Ectodermal cell (in vitro differentiated cells): ENCODE data around the gene FKRP.
"Not testable (repeated sequence)": the region's sequence is repeated elsewhere in the genome, so short reads cannot be mapped to it uniquely, and the experiment has no call there.

Experiments
- H3K27ac ChIP-seq: 2 replicates; pipeline ENCODE4 v1.7.0; 2013; ENCODE audit warnings: mild to moderate bottlenecking, low read depth, low read length; ENCODE audit not compliant: insufficient read depth, poor library complexity, severe bottlenecking
- H3K27me3 ChIP-seq: 2 replicates; pipeline ENCODE4 v1.7.0; 2013; ENCODE audit warnings: mild to moderate bottlenecking, low read length; ENCODE audit not compliant: insufficient read depth, control insufficient read depth, poor library complexity, severe bottlenecking
- H3K36me3 ChIP-seq: one replicate; pipeline ENCODE4 v1.7.0; 2013; ENCODE audit warnings: low read length; ENCODE audit not compliant: control insufficient read depth, insufficient read depth
- H3K4me1 ChIP-seq: one replicate; pipeline ENCODE4 v1.7.0; 2013; ENCODE audit warnings: low read length; ENCODE audit not compliant: control insufficient read depth, insufficient read depth
- H3K4me3 ChIP-seq: 2 replicates; pipeline ENCODE4 v1.7.0; 2013; ENCODE audit warnings: low read depth, low read length, control low read depth; ENCODE audit not compliant: insufficient read depth
- H3K9me3 ChIP-seq: 2 replicates; pipeline ENCODE4 v1.7.0; 2013; ENCODE audit warnings: mild to moderate bottlenecking, low read length, moderate library complexity; ENCODE audit not compliant: control insufficient read depth
- WGBS, 2 experiments: methylation state at CpG; one replicate each; pipeline ENCODE4 v1.1.7; 2013; ENCODE audit warnings: missing lambda C conversion rate in 2 of 2; 5-methylcytosine and 5-hydroxymethylcytosine counted together

The FKRP gene

GRCh38 chr19:46803555-46803954 lies 57.7 kb downstream of the FKRP start:
- H3K27ac ChIP-seq: no peak overlapping the region
- H3K9me3 ChIP-seq: no peaks in the 10 kb centered on the region
- no peaks in the 10 kb centered on the region for H3K36me3 ChIP-seq
- H3K27me3 ChIP-seq: no peaks in the 10 kb centered on the region
- WGBS, 2 experiments: 75 to 77% methylated on average over 2 of the region's 2 CpGs
- no peaks in the 10 kb centered on the region for H3K4me1 ChIP-seq
- no peak overlapping the region for H3K4me3 ChIP-seq

DNA sequence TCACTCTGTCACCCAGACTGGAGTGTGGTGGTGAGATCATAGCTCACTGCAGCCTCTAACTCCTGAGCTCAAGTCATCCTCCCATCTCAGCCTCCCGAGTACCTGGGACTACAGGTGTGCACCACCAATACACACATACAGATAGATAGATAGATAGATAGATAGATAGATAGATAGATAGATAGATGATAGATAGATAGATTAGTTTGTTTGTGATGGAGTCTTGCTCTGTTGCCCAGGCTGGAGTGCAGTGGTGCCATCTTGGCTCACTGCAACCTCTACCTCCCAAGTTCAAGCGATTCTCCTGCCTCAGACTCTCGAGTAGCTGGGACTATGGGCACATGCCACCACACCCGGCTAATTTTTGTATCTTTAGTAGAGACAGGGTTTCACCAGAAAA lies 58.6 kb downstream of the FKRP start:
- not testable (repeated sequence) for H3K27me3 ChIP-seq
- WGBS, 2 experiments: 90 to 92% methylated on average over 3 of the region's 4 CpGs

GRCh38 chr19:46806656-46807055 lies 60.8 kb downstream of the FKRP start:
- 87 to 91% methylated on average over 7 of the region's 7 CpGs for WGBS, 2 experiments
- H3K9me3 ChIP-seq: no peaks in the 10 kb centered on the region
- H3K4me3 ChIP-seq: no peak overlapping the region
- no peaks in the 10 kb centered on the region for H3K27me3 ChIP-seq
- no peak overlapping the region for H3K27ac ChIP-seq
- no peaks in the 10 kb centered on the region for H3K36me3 ChIP-seq
- no peaks in the 10 kb centered on the region for H3K4me1 ChIP-seq

More for the DNA sequence above, 58.6 kb downstream of the FKRP start:
- not testable (repeated sequence) for H3K4me1 ChIP-seq, H3K36me3 ChIP-seq, H3K9me3 ChIP-seq, H3K4me3 ChIP-seq, H3K27ac ChIP-seq
